PC-9 (cell line): Measurements from ENCODE around the gene PRPF40A. TPM values are rescaled to one million over a fixed set of nuclear protein-coding genes. Genes with fewer than 3 reads are reported as not detected.
"Not testable (repeated sequence)": the region's sequence is repeated elsewhere in the genome, so short reads cannot be mapped to it uniquely, and the experiment has no call there.

Source experiments
- BruUV-seq: library from RNA; stranded (reverse); fragments of 400-500 nt; replicated peaks from 2 replicates; lab custom pipeline; 2021; lab: Mats Ljungman, UMichigan
- CTCF ChIA-PET: fragments of 300-600 bp; sonication (Branson Sonifier 250); formaldehyde crosslinking; loops from one replicate; lab custom pipeline; 2022; ENCODE audit warnings: antibody characterized with exemption; lab: Charles Lee
- POLR2A ChIA-PET: fragments of 300-600 bp; sonication (Branson Sonifier 250); formaldehyde crosslinking; loops from one replicate; lab custom pipeline; 2022; ENCODE audit warnings: antibody characterized with exemption; ENCODE audit not compliant: unreplicated experiment; lab: Charles Lee
- DNase-seq, 2 experiments: peaks; one replicate each; pipeline versions ENCODE4 v3.0.0 to v3.0.0-alpha.2; 2015 to 2022; ENCODE audit warnings: mixed read lengths in 1 of 2
- H2AFZ ChIP-seq: fragments of 200-600 bp; sonication (generic); 2 replicates; pipeline ENCODE4 v1.8.1; 2017; ENCODE audit warnings: antibody characterized with exemption
- H3F3A ChIP-seq: fragments of 200-600 bp; sonication (generic); 2 replicates; pipeline ENCODE4 v1.8.1; 2017; ENCODE audit warnings: antibody characterized with exemption, mild to moderate bottlenecking, low read depth; ENCODE audit not compliant: insufficient read depth
- H3K27ac ChIP-seq: fragments of 200-600 bp; sonication (generic); 2 replicates; pipeline ENCODE4 v1.6.1; 2016; ENCODE audit warnings: mixed run types
- H3K27me3 ChIP-seq: fragments of 200-600 bp; sonication (generic); 2 replicates; pipeline ENCODE4 v1.6.1; 2016; ENCODE audit warnings: low read depth, mixed run types; ENCODE audit not compliant: insufficient read depth
- H3K36me3 ChIP-seq: fragments of 200-600 bp; sonication (generic); 2 replicates; pipeline ENCODE4 v1.6.1; 2016; ENCODE audit warnings: low read depth, mixed run types
- H3K4me1 ChIP-seq: fragments of 200-600 bp; sonication (generic); replicated peaks from 2 replicates; pipeline ENCODE4 v1.6.1; 2016; ENCODE audit warnings: mixed run types; ENCODE audit not compliant: insufficient read depth
- H3K4me2 ChIP-seq: fragments of 200-600 bp; sonication (generic); 2 replicates; pipeline ENCODE4 v1.6.1; 2017; ENCODE audit warnings: mixed run types
- H3K4me3 ChIP-seq: fragments of 200-600 bp; sonication (generic); 2 replicates; pipeline ENCODE4 v1.6.1; 2016; ENCODE audit warnings: mixed run types
- H3K79me2 ChIP-seq: fragments of 200-600 bp; sonication (generic); 2 replicates; pipeline ENCODE4 v1.6.1; 2017; ENCODE audit warnings: low read depth, mixed run types
- H3K9me2 ChIP-seq: fragments of 200-600 bp; sonication (generic); 2 replicates; pipeline ENCODE4 v1.8.1; 2017; ENCODE audit warnings: mild to moderate bottlenecking; ENCODE audit not compliant: insufficient read depth
- H3K9me3 ChIP-seq: fragments of 200-600 bp; sonication (generic); 2 replicates; pipeline ENCODE4 v1.8.1; 2016; ENCODE audit warnings: low read depth; ENCODE audit not compliant: insufficient read depth
- H4K20me1 ChIP-seq: fragments of 200-600 bp; sonication (generic); 2 replicates; pipeline ENCODE4 v1.8.1; 2017; ENCODE audit not compliant: insufficient read depth
- EZH2 ChIP-seq: fragments of 200-600 bp; sonication (generic); IDR thresholded peaks from 2 replicates; pipeline ENCODE4 v1.8.0; 2017; ENCODE audit warnings: antibody characterized with exemption, low read depth
- intact Hi-C: fragments of 100-400 bp; cut with micrococcal nuclease; formaldehyde crosslinking; loops from one replicate; pipeline ENCODE4 v1.10.0; 2022; ENCODE audit not compliant: unreplicated experiment
- total RNA-seq: library from RNA; stranded (reverse); gene quantifications from 2 replicates; pipeline ENCODE4 v1.2.3, GENCODE V29; 2021
- TF ChIP-seq, protein P1 (sequence below): fragments of 200-600 bp; sonication (generic); conservative IDR thresholded peaks from 2 replicates; pipeline ENCODE4 v1.6.1; 2017; ENCODE audit warnings: mixed run types, antibody characterized with exemption, mild to moderate bottlenecking, moderate library complexity

Gene PRPF40A
- total RNA-seq, 1 experiment from 2014 or later: 94.1 TPM

DNA sequence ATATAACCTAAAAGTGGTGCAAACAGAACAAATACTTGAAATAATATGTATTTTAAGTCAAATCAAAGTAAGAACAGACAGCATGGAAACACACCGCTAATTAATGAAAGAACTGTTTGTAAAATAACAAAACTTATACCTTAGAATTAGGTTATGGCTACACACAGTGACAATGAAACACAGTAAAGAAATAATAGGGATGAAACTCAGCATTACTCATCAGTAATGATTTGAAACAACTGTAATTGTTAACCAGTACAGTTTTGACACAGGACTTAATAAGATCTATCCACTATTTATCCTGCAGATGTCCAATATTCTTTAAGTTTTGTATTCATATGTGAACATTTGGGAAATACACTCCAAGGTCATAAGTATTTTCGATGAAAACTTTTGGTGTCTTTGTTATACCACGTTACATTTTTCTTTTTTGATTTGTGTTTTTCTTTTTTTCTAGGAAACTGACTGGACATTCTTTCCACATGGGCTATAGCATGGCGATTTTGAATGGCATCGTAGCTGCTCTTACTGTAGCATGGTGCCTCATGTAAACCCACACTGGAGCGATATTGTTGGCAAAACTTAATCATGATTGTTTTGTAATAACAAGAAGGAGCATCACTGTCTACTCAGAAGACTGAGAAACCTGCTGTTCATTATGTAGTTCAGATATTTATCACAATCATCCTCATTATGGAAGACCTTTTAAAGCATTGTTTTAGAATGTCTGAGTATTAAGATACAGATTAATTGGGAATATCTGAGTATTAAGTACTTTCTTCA is 42.2 kb upstream of the PRPF40A start:
- Histone ChIP-seq H3K79me2 (no peaks in the 10 kb centered on the region), H3K27ac (no peak overlapping the region), H4K20me1 (no peaks in the 10 kb centered on the region), H3K4me2 (no peak overlapping the region), H3K27me3 (no peaks in the 10 kb centered on the region), H3K9me3 (no peaks in the 10 kb centered on the region), H3F3A (no peaks in the 10 kb centered on the region; the same call in 1 of the 2 replicates), H3K9me2 (no peaks in the 10 kb centered on the region), H3K36me3 (peaks cover 15% of the 10 kb centered on the region), H3K4me1 (no peaks in the 10 kb centered on the region), H2AFZ (no peak overlapping the region), H3K4me3 (no peak overlapping the region)
- no TSS peak for BruUV-seq
- no peak for DNase-seq
- POLR2A ChIA-PET: interaction anchor here (0.7 kb wide), 1 partner anchor 416 kb away, joined by 3 read pairs; no protein-coding TSS in a partner anchor
- CTCF ChIA-PET: no interaction called here
- intact Hi-C loops: no loop called here
- TF ChIP-seq EZH2: no peak
- TF ChIP-seq, protein P1, sequence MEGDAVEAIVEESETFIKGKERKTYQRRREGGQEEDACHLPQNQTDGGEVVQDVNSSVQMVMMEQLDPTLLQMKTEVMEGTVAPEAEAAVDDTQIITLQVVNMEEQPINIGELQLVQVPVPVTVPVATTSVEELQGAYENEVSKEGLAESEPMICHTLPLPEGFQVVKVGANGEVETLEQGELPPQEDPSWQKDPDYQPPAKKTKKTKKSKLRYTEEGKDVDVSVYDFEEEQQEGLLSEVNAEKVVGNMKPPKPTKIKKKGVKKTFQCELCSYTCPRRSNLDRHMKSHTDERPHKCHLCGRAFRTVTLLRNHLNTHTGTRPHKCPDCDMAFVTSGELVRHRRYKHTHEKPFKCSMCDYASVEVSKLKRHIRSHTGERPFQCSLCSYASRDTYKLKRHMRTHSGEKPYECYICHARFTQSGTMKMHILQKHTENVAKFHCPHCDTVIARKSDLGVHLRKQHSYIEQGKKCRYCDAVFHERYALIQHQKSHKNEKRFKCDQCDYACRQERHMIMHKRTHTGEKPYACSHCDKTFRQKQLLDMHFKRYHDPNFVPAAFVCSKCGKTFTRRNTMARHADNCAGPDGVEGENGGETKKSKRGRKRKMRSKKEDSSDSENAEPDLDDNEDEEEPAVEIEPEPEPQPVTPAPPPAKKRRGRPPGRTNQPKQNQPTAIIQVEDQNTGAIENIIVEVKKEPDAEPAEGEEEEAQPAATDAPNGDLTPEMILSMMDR: no peak

DNA sequence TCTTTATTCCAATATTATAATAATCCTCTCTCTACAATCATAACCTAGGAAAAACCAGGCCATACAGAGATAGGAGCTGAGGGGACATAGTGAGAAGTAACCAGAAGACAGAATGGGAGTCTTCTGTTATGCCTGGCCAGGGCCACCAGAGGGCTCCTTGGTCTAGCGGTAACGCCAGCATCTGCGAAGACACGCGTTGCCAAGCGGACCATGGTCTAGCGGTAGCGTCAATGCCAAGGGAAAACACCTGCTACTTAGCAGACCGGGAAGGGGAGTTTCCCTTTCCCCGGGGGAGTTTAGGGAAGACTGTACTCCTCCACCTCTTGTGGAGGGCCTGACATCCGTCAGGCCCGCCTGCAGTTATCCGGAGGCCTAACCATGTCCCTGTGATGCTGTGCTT is 37.8 kb upstream of the PRPF40A start:
- H3K4me1 ChIP-seq: no peaks in the 10 kb centered on the region
- H3K36me3 ChIP-seq: peaks cover 15% of the 10 kb centered on the region
- no peaks in the 10 kb centered on the region for H3K9me3 ChIP-seq
- intact Hi-C loops: no loop called here
- no peak overlapping the region for H3K27ac ChIP-seq
- H3K4me2 ChIP-seq: no peak overlapping the region
- no peaks in the 10 kb centered on the region; the same call in 1 of the 2 replicates for H4K20me1 ChIP-seq
- H3K79me2 ChIP-seq: no peaks in the 10 kb centered on the region
- H2AFZ ChIP-seq: no peak overlapping the region
- H3F3A ChIP-seq: no peaks in the 10 kb centered on the region; the same call in 1 of the 2 replicates
- no peak for DNase-seq
- TF ChIP-seq, protein P1: 0 out of 2 replicates have a peak, but pooled peaks have one; percentile 18
- TF ChIP-seq EZH2: no peak
- POLR2A ChIA-PET: no interaction called here
- no peak overlapping the region for H3K4me3 ChIP-seq
- BruUV-seq: no TSS peak
- H3K9me2 ChIP-seq: no peaks in the 10 kb centered on the region
- no peaks in the 10 kb centered on the region for H3K27me3 ChIP-seq
- CTCF ChIA-PET: no interaction called here

DNA sequence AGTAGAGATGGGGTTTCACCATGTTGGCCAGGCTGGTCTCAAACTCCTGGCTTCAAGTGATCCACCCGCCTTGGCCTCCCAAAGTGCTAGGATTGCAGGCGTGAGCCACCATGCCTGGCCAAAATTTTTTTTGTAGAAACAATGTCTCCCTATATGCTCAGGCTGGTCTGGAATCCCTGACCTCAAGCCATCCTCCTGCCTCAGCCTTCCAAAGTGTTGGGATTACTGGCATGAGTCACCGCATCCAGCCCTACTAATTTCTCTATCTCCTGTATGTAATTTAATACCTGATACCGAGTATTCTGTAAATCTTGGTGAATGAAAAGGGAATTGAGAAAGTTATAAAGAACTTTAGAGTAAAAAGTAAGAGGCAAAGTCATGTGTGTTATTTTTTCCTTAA is 30.5 kb upstream of the PRPF40A start:
- intact Hi-C loops: loop anchor here (10.0 kb wide), 1 partner anchor 1627 kb away; no protein-coding TSS in a partner anchor

More for the DNA sequence above, 30.5 kb upstream of the PRPF40A start:
- H3K36me3 ChIP-seq, H4K20me1 ChIP-seq, H2AFZ ChIP-seq, H3K9me2 ChIP-seq, H3K27me3 ChIP-seq, DNase-seq, BruUV-seq, H3F3A ChIP-seq, H3K79me2 ChIP-seq, POLR2A ChIA-PET, H3K27ac ChIP-seq, H3K4me2 ChIP-seq, H3K9me3 ChIP-seq, H3K4me3 ChIP-seq, CTCF ChIA-PET, H3K4me1 ChIP-seq: not testable (repeated sequence)
